Glutamatergic neuron (in vitro differentiated cells): ENCODE data around the gene CDK8. TPM values are rescaled to one million over a fixed set of nuclear protein-coding genes. Genes with fewer than 3 reads are reported as not detected.
A peak's percentile ranks its signal among the peaks of the same experiment; 100 is the strongest.

Source experiments
- DNase-seq: peaks from one replicate; pipeline ENCODE4 v3.0.0; 2022
- H3K27ac Mint-ChIP-seq: one replicate; pipeline ENCODE4 v1.8.0; 2020; ENCODE audit warnings: mild to moderate bottlenecking, mixed read lengths, inconsistent platforms; ENCODE audit not compliant: unreplicated experiment
- H3K27me3 Mint-ChIP-seq: one replicate; pipeline ENCODE4 v1.8.0; 2020; ENCODE audit warnings: mild to moderate bottlenecking, moderate library complexity, mixed read lengths, inconsistent platforms; ENCODE audit not compliant: unreplicated experiment
- H3K36me3 Mint-ChIP-seq: one replicate; pipeline ENCODE4 v1.8.0; 2020; ENCODE audit warnings: mild to moderate bottlenecking, mixed read lengths, inconsistent platforms; ENCODE audit not compliant: unreplicated experiment
- H3K4me1 Mint-ChIP-seq: one replicate; pipeline ENCODE4 v1.8.0; 2020; ENCODE audit warnings: mild to moderate bottlenecking, low read depth, mixed read lengths, inconsistent platforms; ENCODE audit not compliant: unreplicated experiment
- H3K4me3 Mint-ChIP-seq: one replicate; pipeline ENCODE4 v1.8.0; 2020; ENCODE audit warnings: mild to moderate bottlenecking, mixed read lengths, inconsistent platforms; ENCODE audit not compliant: unreplicated experiment
- H3K9me3 Mint-ChIP-seq: one replicate; pipeline ENCODE4 v1.8.0; 2020; ENCODE audit warnings: mild to moderate bottlenecking, moderate library complexity, mixed read lengths, inconsistent platforms; ENCODE audit not compliant: unreplicated experiment
- CTCF ChIP-seq: fragments of 200-600 bp; sonication (generic); IDR thresholded peaks from one replicate; pipeline ENCODE4 v1.5.0; 2021; ENCODE audit not compliant: partially characterized antibody, unreplicated experiment
- total RNA-seq: library from RNA; stranded (reverse); fragmentation: NEBNext Ultra II Directional; extraction: Animal tissue kit (Norgen Biotek cat#: 25700); gene quantifications from one replicate; pipeline ENCODE4 v1.2.1, GENCODE V29; 2021; ENCODE audit not compliant: unreplicated experiment

Gene CDK8
- total RNA-seq, 1 donor from 2014 or later: 27.9 TPM

- TF ChIP-seq CTCF: no peak
- peak overlapping the region; percentile 89 for H3K4me3 Mint-ChIP-seq
- H3K9me3 Mint-ChIP-seq: peaks cover 5% of the 10 kb centered on the region
- peak overlapping the region; percentile 92 for H3K27ac Mint-ChIP-seq
- DNase-seq: no peak
- no peaks in the 10 kb centered on the region for H3K36me3 Mint-ChIP-seq
- peaks cover 8% of the 10 kb centered on the region for H3K27me3 Mint-ChIP-seq
- H3K4me1 Mint-ChIP-seq: peaks cover 19% of the 10 kb centered on the region
Observed at GRCh38 chr13:26253262-26253786, 605 bp upstream of the CDK8 start.

DNA sequence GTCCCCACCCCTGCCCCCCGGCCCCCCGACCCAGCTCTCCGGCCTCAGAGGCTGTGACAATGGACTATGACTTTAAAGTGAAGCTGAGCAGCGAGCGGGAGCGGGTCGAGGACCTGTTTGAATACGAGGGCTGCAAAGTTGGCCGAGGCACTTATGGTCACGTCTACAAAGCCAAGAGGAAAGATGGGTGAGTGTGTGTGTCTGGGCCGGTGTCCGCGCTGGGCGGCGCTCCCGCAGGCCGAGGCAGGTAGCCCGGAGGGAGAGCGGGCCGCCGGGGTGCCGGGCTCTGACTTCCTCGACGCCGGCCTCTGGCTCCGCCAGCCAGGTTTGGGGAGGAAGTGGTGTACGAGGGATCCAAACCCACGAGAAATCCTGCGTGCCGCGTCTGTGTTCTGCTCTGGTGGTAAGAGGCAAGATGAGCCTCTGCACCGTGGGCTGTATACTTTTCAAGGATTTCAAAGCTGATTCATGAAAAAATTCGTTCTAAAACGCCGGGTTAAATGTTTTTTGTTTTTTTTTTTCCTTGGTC, 718 bp downstream of the CDK8 start:
- H3K36me3 Mint-ChIP-seq: no peaks in the 10 kb centered on the region
- H3K27me3 Mint-ChIP-seq: peaks cover 8% of the 10 kb centered on the region
- H3K4me3 Mint-ChIP-seq: peak overlapping the region; percentile 96
- peaks cover 5% of the 10 kb centered on the region for H3K9me3 Mint-ChIP-seq
- TF ChIP-seq CTCF: no peak
- H3K27ac Mint-ChIP-seq: peak overlapping the region; percentile 97
- DNase-seq: peak; percentile 63
- peaks cover 19% of the 10 kb centered on the region for H3K4me1 Mint-ChIP-seq

DNA sequence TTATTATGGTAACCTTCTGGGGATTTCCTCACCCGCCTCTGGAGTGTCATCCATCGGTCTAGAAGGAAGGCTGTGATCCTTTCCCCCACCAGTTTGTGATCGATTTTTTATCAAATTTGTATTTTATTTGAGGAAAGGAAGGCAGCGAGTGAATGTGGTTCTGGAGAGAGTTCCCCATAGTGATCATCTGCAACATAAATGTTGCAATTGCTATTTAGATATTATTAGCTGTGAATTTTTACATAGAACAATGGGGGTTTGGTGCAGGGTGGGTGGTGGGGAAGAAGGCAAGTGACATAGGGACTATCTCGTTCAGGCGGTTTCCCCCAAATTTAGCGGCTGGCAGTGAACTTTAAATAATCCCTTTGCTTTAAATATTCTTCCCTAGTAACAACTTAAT, 1.2 kb downstream of the CDK8 start:
- DNase-seq: no peak
- peaks cover 19% of the 10 kb centered on the region for H3K4me1 Mint-ChIP-seq
- H3K9me3 Mint-ChIP-seq: peaks cover 5% of the 10 kb centered on the region
- peak overlapping the region; percentile 96 for H3K4me3 Mint-ChIP-seq
- peaks cover 8% of the 10 kb centered on the region for H3K27me3 Mint-ChIP-seq
- peak overlapping the region; percentile 97 for H3K27ac Mint-ChIP-seq
- TF ChIP-seq CTCF: no peak
- no peaks in the 10 kb centered on the region for H3K36me3 Mint-ChIP-seq

- H3K27ac Mint-ChIP-seq: peak overlapping the region; percentile 69
- H3K4me3 Mint-ChIP-seq: peak overlapping the region; percentile 96
- TF ChIP-seq CTCF: peak; percentile 40
- H3K4me1 Mint-ChIP-seq: peaks cover 19% of the 10 kb centered on the region
- H3K36me3 Mint-ChIP-seq: no peaks in the 10 kb centered on the region
- H3K9me3 Mint-ChIP-seq: peaks cover 5% of the 10 kb centered on the region
- DNase-seq: no peak
- peaks cover 8% of the 10 kb centered on the region for H3K27me3 Mint-ChIP-seq
Observed at GRCh38 chr13:26255691-26256277, 1.9 kb downstream of the CDK8 start.

GRCh38 chr13:26257049-26257448, 3.1 kb downstream of the CDK8 start:
- H3K9me3 Mint-ChIP-seq: peaks cover 5% of the 10 kb centered on the region
- H3K27ac Mint-ChIP-seq: no peak overlapping the region
- H3K4me1 Mint-ChIP-seq: peaks cover 22% of the 10 kb centered on the region
- no peak for TF ChIP-seq CTCF
- DNase-seq: no peak
- H3K27me3 Mint-ChIP-seq: peaks cover 8% of the 10 kb centered on the region
- H3K4me3 Mint-ChIP-seq: peak overlapping the region; percentile 55
- H3K36me3 Mint-ChIP-seq: no peaks in the 10 kb centered on the region
